HepG2 (cell line): ENCODE data around the gene GRIN3B. TPM values are rescaled to one million over a fixed set of nuclear protein-coding genes. Genes with fewer than 3 reads are reported as not detected.

Source experiments
- ATAC-seq: fragments of 200-7000 bp; cut with Tn5 transposase; 3 replicates; pipeline ENCODE4 v1.9.1; 2020; ENCODE audit warnings: mild to moderate bottlenecking, moderate library complexity
- BruUV-seq: library from RNA; stranded (reverse); fragments of 400-500 nt; replicated peaks from 2 replicates; lab custom pipeline; 2021; lab: Mats Ljungman, UMichigan
- CTCF ChIA-PET: fragments of 300-600 bp; formaldehyde crosslinking; extraction: SDS; loops from one replicate; lab custom pipeline; 2021; ENCODE audit warnings: low total read pairs, inconsistent platforms, low intra/inter-chr PET ratio; lab: Yijun Ruan, JAX
- POLR2A ChIA-PET: fragments of 350-600 bp; sonication (Branson Sonifier 250); formaldehyde crosslinking; loops from one replicate; lab custom pipeline; 2020; ENCODE audit warnings: antibody characterized with exemption, inconsistent platforms; lab: Yijun Ruan, JAX
- DNase-seq: peaks from one replicate; pipeline ENCODE4 v3.0.0-alpha.2; 2015; ENCODE audit warnings: low spot score
- FAIRE-seq: peaks from 3 replicates; lab custom pipeline; 2011; peaks lifted over from hg19 to GRCh38; lab: Jason Lieb, UNC
- H2AFZ ChIP-seq: one replicate; pipeline ENCODE4 v1.6.1; 2011; ENCODE audit warnings: low read length, inconsistent platforms
- H3K27ac ChIP-seq: fragments of 300-600 bp; 3 replicates; pipeline ENCODE4 v1.8.0; 2011; ENCODE audit warnings: mixed run types, mild to moderate bottlenecking, mixed read lengths, low read length, inconsistent platforms; ENCODE audit not compliant: insufficient read depth; ENCODE audit errors: extremely low read length
- H3K27me3 ChIP-seq, 2 experiments: fragments of 200-600 bp in 1 of 2; 2 replicates in 1 of 2; 3 replicates in 1 of 2; pipeline versions ENCODE4 v1.6.0 to v1.8.0; 2011; ENCODE audit warnings: low read length in 2 of 2, mild to moderate bottlenecking in 2 of 2, moderate library complexity in 2 of 2, inconsistent platforms in 1 of 2; ENCODE audit not compliant: insufficient read depth in 2 of 2, control insufficient read depth in 1 of 2
- H3K36me3 ChIP-seq, 2 experiments: fragments of 200-600 bp in 1 of 2; replicated peaks in 1 of 2; 2 replicates in 1 of 2; 3 replicates in 1 of 2; pipeline versions ENCODE4 v1.5.1 to v1.8.0; 2011; ENCODE audit warnings: low read length in 2 of 2, inconsistent platforms in 1 of 2; ENCODE audit not compliant: insufficient read depth in 2 of 2, control insufficient read depth in 1 of 2
- H3K4me1 ChIP-seq: 2 replicates; pipeline ENCODE4 v1.5.1; 2012; ENCODE audit warnings: low read length, inconsistent platforms; ENCODE audit not compliant: insufficient read depth
- H3K4me2 ChIP-seq: 2 replicates; pipeline ENCODE4 v1.6.0; 2011; ENCODE audit warnings: low read depth, low read length, inconsistent platforms
- H3K4me3 ChIP-seq, 3 experiments: fragments of 200-600 bp in 1 of 3; sonication (generic), shearing (Covaris generic) in 1 of 3; replicated peaks in 1 of 3; 2 replicates each; pipeline ENCODE4 v1.5.1; 2011 to 2016; ENCODE audit warnings: low read length in 3 of 3, inconsistent platforms in 2 of 3, low read depth in 2 of 3, mild to moderate bottlenecking in 2 of 3, control low read depth in 1 of 3, mixed read lengths in 1 of 3; ENCODE audit not compliant: insufficient read depth in 1 of 3
- H3K79me2 ChIP-seq: one replicate; pipeline ENCODE4 v1.6.1; 2011; ENCODE audit warnings: low read length, inconsistent platforms; ENCODE audit not compliant: insufficient read depth
- H3K9ac ChIP-seq: 2 replicates; pipeline ENCODE4 v1.6.0; 2011; ENCODE audit warnings: mild to moderate bottlenecking, low read depth, low read length, inconsistent platforms; ENCODE audit not compliant: insufficient read depth
- H3K9me3 ChIP-seq: 2 replicates; pipeline ENCODE4 v1.5.1; 2012; ENCODE audit warnings: mild to moderate bottlenecking, low read length
- H4K20me1 ChIP-seq: 2 replicates; pipeline ENCODE4 v1.6.0; 2011; ENCODE audit warnings: inconsistent platforms, mild to moderate bottlenecking, low read length, moderate library complexity; ENCODE audit not compliant: insufficient read depth
- HDAC6 ChIP-seq: fragments of 200-600 bp; sonication (generic); IDR thresholded peaks from 2 replicates; pipeline ENCODE4 v1.7.0; 2017; ENCODE audit warnings: mild to moderate bottlenecking, antibody characterized with exemption, low read length, low read depth
- ISX ChIP-seq: sonication (generic); formaldehyde crosslinking; conservative IDR thresholded peaks from 2 replicates; pipeline ENCODE4 v1.5.0; 2020; ENCODE audit warnings: missing genetic modification reagents
- KMT2A ChIP-seq: sonication (generic); formaldehyde crosslinking; IDR thresholded peaks from 2 replicates; pipeline ENCODE4 v1.4.0; 2020; ENCODE audit warnings: missing genetic modification reagents
- MAFF ChIP-seq: IDR thresholded peaks from 2 replicates; pipeline ENCODE4 v1.6.1; 2011; ENCODE audit warnings: low read depth, low read length, improper control_type of control experiment
- ZFP36 ChIP-seq: fragments of 150-350 bp; IDR thresholded peaks from 2 replicates; pipeline ENCODE4 v1.6.1; 2018; ENCODE audit warnings: borderline replicate concordance, low read length, low read depth; ENCODE audit not compliant: partially characterized antibody
- ZFX ChIP-seq: sonication (generic); formaldehyde crosslinking; IDR thresholded peaks from 2 replicates; pipeline ENCODE4 v1.4.0; 2020; ENCODE audit warnings: mild to moderate bottlenecking, low read depth, missing genetic modification reagents, moderate library complexity
- ZNF124 ChIP-seq: sonication (generic); formaldehyde crosslinking; IDR thresholded peaks from 2 replicates; pipeline ENCODE4 v1.4.0; 2020; ENCODE audit warnings: missing genetic modification reagents
- ZNF354B ChIP-seq: sonication (generic); formaldehyde crosslinking; IDR thresholded peaks from 2 replicates; pipeline ENCODE4 v1.8.0; 2022; ENCODE audit warnings: mild to moderate bottlenecking, missing genetic modification reagents
- WGBS: methylation state at CpG from one replicate; pipeline ENCODE4 v1.1.6; 2017; ENCODE audit warnings: low lambda C conversion rate; 5-methylcytosine and 5-hydroxymethylcytosine counted together
- in situ Hi-C: cut with HindIII; loops from 2 replicates; pipeline ENCODE4 v1.10.0; 2017; ENCODE audit warnings: low pct_unique_long_range_greater_than_20kb; ENCODE audit not compliant: extremely low pct_ligation_motif_present
- intact Hi-C: fragments of 100-400 bp; cut with micrococcal nuclease; formaldehyde crosslinking; loops from one replicate; pipeline ENCODE4 v1.10.0; 2022; ENCODE audit not compliant: unreplicated experiment
- polyA plus RNA-seq, 8 experiments: library from polyadenylated mRNA; depleted of rRNA in 3 of 8; stranded (reverse) in 7 of 8; unstranded in 1 of 8; fragments of >200 nt; fragmentation: Illumina TruSeq in 4 of 8; extraction: Trizol in 4 of 8; gene quantifications; 2 replicates each; pipeline versions ENCODE4 v1.2.1 to v1.2.3, GENCODE V29; 2011 to 2016; ENCODE audit warnings: low read depth in 4 of 8, missing spikeins in 1 of 8, mixed read lengths in 1 of 8; ENCODE audit not compliant: insufficient read depth in 1 of 8
- total RNA-seq, 5 experiments: library from RNA; depleted of rRNA; stranded (reverse); fragments of >200 nt; fragmentation: Illumina TruSeq; extraction: Trizol; gene quantifications; 2 replicates each; pipeline ENCODE4 v1.2.3, GENCODE V29; 2016; ENCODE audit warnings: low read depth in 1 of 5
- TF ChIP-seq, protein P1 (sequence below): sonication (generic); formaldehyde crosslinking; IDR thresholded peaks from 2 replicates; pipeline ENCODE4 v1.5.1; 2020; ENCODE audit warnings: mild to moderate bottlenecking, missing genetic modification reagents, moderate library complexity
- TF ChIP-seq, protein P2 (sequence below): sonication (generic); formaldehyde crosslinking; IDR thresholded peaks from 2 replicates; pipeline ENCODE4 v1.8.1; 2023; ENCODE audit warnings: missing genetic modification reagents, inconsistent platforms, borderline replicate concordance
- TF ChIP-seq, protein P3 (sequence below): sonication (generic); formaldehyde crosslinking; IDR thresholded peaks from 2 replicates; pipeline ENCODE4 v1.4.0; 2020; ENCODE audit warnings: missing genetic modification reagents

Gene GRIN3B
- total and polyA plus RNA-seq, 2 of the 13 experiments (the other 11 are each of a cell fraction or from before 2014, with no cell fraction given): 0.07 to 0.20 TPM

DNA sequence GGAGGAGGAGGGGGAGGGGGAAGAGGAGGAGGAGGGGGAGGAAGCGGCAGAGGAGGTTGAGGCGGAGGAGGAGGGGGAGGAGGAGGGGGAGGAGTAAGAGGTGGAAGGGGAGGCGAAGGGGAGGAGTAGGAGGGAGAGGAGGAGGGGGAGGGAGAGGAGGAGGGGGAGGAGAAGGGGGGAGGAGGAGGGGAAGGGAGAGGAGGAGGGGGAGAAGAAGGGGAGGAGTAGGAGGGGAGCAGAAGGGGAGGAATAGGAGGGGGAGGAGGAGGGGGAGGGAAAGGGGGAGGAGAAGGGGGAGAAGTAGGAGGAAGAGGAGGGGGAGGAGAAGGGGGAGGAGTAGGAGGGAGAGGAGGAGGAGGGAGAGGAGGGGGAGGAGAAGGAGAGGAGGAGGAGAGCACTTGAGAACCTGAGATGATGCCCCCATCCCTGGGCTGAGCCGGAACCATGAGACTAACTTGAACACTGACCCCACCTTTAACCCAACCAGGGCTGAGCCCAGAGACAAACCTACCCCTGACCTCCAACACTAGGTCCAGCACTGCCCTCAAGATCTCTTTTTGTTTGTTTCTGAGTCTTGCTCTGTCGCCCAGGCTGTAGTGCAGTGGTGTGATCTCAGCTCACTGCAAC is 52.2 kb downstream of the GRIN3B start (continued):
- TF ChIP-seq HDAC6 (no peak), ZNF124 (CRISPR knock-in tag) (no peak)

DNA sequence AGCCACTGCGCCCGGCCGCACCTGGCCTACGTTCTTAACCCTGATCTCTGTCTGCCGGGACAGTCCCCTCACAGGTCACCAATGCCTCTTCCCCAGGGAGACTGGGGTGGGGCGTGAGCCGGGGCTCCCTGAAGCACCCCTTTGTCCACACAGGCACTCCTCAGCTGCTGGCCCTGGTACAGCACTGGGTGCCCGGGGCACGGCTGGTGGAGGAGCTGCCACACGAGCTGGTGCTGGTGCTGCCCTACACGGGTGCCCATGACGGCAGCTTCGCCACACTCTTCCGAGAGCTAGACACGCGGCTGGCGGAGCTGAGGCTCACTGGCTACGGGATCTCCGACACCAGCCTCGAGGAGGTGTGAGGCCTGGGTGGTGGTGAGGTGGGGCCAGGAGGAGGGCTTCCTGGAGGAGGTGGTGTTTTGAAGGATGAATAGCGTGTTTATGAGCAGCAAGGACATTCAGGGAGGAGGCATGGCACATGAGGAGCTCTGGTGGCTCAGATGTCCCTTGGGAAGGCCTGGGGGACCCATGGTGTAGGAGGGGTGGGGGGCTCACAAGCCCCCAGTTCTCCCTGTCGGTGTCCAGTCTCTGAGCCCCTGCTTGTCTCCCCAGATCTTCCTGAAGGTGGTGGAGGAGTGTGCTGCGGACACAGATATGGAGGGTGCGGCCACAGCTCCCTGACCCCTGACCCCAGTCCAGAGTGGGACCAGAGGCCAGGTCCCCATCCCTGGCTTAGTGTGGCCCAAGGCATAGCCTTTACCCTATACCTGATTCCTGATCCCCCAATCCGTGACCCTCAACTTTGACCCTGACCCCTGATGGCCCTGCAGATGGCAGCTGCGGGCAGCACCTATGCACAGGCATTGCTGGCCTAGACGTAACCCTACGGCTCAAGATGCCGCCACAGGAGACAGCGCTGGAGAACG is 53.2 kb downstream of the GRIN3B start:
- intact Hi-C loops (loop anchor here (10.0 kb wide), 1 partner anchor 51 kb away; the partner anchor contains the start of gene GPX4), in situ Hi-C loops (no loop called here)
- POLR2A ChIA-PET: interaction anchor here (0.9 kb wide), 1 partner anchor 51 kb away, joined by 3 read pairs; the partner anchor contains the start of gene GPX4
- H3K4me1 ChIP-seq: peaks cover 24% of the 10 kb centered on the region
- no peak overlapping the region for H3K9ac ChIP-seq
- no peak for DNase-seq
- no peak overlapping the region for H3K27ac ChIP-seq
- no peaks in the 10 kb centered on the region for H3K79me2 ChIP-seq
- H3K4me2 ChIP-seq: no peak overlapping the region
- FAIRE-seq: no peak
- 96% methylated on average over 28 of the region's 31 CpGs for WGBS
- H3K4me3 ChIP-seq: no peak overlapping the region
- H2AFZ ChIP-seq: no peak overlapping the region
- BruUV-seq: no TSS peak
- no peak for ATAC-seq
- CTCF ChIA-PET: no interaction called here
- H4K20me1 ChIP-seq: no peaks in the 10 kb centered on the region
- H3K9me3 ChIP-seq: no peaks in the 10 kb centered on the region
- no peaks in the 10 kb centered on the region for H3K27me3 ChIP-seq
- peaks cover 9 to 33% of the 10 kb centered on the region in 2 experiments; a peak in 4 of 5 replicates for H3K36me3 ChIP-seq
- no peak for TF ChIP-seq ISX (CRISPR knock-in tag)
- TF ChIP-seq, protein P1, sequence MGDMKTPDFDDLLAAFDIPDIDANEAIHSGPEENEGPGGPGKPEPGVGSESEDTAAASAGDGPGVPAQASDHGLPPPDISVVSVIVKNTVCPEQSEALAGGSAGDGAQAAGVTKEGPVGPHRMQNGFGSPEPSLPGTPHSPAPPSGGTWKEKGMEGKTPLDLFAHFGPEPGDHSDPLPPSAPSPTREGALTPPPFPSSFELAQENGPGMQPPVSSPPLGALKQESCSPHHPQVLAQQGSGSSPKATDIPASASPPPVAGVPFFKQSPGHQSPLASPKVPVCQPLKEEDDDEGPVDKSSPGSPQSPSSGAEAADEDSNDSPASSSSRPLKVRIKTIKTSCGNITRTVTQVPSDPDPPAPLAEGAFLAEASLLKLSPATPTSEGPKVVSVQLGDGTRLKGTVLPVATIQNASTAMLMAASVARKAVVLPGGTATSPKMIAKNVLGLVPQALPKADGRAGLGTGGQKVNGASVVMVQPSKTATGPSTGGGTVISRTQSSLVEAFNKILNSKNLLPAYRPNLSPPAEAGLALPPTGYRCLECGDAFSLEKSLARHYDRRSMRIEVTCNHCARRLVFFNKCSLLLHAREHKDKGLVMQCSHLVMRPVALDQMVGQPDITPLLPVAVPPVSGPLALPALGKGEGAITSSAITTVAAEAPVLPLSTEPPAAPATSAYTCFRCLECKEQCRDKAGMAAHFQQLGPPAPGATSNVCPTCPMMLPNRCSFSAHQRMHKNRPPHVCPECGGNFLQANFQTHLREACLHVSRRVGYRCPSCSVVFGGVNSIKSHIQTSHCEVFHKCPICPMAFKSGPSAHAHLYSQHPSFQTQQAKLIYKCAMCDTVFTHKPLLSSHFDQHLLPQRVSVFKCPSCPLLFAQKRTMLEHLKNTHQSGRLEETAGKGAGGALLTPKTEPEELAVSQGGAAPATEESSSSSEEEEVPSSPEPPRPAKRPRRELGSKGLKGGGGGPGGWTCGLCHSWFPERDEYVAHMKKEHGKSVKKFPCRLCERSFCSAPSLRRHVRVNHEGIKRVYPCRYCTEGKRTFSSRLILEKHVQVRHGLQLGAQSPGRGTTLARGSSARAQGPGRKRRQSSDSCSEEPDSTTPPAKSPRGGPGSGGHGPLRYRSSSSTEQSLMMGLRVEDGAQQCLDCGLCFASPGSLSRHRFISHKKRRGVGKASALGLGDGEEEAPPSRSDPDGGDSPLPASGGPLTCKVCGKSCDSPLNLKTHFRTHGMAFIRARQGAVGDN (CRISPR knock-in tag): 0 out of 2 replicates have a peak, but pooled peaks have one; percentile 20
- TF ChIP-seq, protein P2, sequence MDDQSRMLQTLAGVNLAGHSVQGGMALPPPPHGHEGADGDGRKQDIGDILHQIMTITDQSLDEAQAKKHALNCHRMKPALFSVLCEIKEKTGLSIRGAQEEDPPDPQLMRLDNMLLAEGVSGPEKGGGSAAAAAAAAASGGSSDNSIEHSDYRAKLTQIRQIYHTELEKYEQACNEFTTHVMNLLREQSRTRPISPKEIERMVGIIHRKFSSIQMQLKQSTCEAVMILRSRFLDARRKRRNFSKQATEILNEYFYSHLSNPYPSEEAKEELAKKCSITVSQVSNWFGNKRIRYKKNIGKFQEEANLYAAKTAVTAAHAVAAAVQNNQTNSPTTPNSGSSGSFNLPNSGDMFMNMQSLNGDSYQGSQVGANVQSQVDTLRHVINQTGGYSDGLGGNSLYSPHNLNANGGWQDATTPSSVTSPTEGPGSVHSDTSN (CRISPR knock-in tag): no peak
- TF ChIP-seq ZFP36: peak; percentile 57
- TF ChIP-seq MAFF: no peak
- no peak for TF ChIP-seq ZNF354B
- TF ChIP-seq KMT2A (CRISPR knock-in tag): no peak
- TF ChIP-seq, protein P3, sequence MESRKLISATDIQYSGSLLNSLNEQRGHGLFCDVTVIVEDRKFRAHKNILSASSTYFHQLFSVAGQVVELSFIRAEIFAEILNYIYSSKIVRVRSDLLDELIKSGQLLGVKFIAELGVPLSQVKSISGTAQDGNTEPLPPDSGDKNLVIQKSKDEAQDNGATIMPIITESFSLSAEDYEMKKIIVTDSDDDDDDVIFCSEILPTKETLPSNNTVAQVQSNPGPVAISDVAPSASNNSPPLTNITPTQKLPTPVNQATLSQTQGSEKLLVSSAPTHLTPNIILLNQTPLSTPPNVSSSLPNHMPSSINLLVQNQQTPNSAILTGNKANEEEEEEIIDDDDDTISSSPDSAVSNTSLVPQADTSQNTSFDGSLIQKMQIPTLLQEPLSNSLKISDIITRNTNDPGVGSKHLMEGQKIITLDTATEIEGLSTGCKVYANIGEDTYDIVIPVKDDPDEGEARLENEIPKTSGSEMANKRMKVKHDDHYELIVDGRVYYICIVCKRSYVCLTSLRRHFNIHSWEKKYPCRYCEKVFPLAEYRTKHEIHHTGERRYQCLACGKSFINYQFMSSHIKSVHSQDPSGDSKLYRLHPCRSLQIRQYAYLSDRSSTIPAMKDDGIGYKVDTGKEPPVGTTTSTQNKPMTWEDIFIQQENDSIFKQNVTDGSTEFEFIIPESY (CRISPR knock-in tag): peak; percentile 10; the same call in 1 of the 2 replicates
- 0 out of 2 replicates have a peak, but pooled peaks have one; percentile 16 for TF ChIP-seq ZFX (CRISPR knock-in tag)
